MM.1S (cell line): ENCODE data around the gene MAPK6.

Experiments used
- CTCF ChIP-seq: fragments of 300-600 bp; sonication (generic); IDR thresholded peaks from 2 replicates; pipeline ENCODE4 v1.5.1; 2016; ENCODE audit warnings: antibody characterized with exemption, low read length, mixed read lengths
- EZH2 ChIP-seq: fragments of 300-600 bp; sonication (generic); optimal IDR thresholded peaks from 2 replicates; pipeline ENCODE3; 2017; ENCODE audit warnings: low read depth, mild to moderate bottlenecking, antibody characterized with exemption, low read length, mixed read lengths
- EZH2phosphoT487 ChIP-seq: fragments of 300-600 bp; sonication (generic); IDR thresholded peaks from 2 replicates; pipeline ENCODE4 v1.6.1; 2018; ENCODE audit warnings: antibody characterized with exemption, low read length

- TF ChIP-seq CTCF: no peak
- no peak for TF ChIP-seq EZH2
- TF ChIP-seq EZH2phosphoT487: no peak
These were observed 95.4 kb downstream of the MAPK6 start for GRCh38 chr15:52114261-52115055.
